ENCODE results near the gene CFLAR. TPM values are rescaled to one million over a fixed set of nuclear protein-coding genes. Genes with fewer than 3 reads are reported as not detected.

CFLAR gene
- total RNA-seq, 1 experiment from 2014 or later: 35.6 TPM

- no peak for TF ChIP-seq REST (IDR thresholded peaks at IDR 0.05; ENCODE audit: low read depth)
- TF ChIP-seq MAX (IDR thresholded peaks at IDR 0.05): peak; percentile 55
- TF ChIP-seq CTCF (IDR thresholded peaks at IDR 0.05 in 2 of 3, conservative IDR thresholded peaks at IDR 0.05 in 1 of 3; ENCODE audit: borderline replicate concordance in 1 of 3, insufficient read depth in 1 of 3, low read depth in 2 of 3, low read length in 2 of 3): 0 out of 6 replicates have a peak, but pooled peaks of 2 of the 3 experiments have one; percentile 10 to 11
- no peak for TF ChIP-seq ATF3 (IDR thresholded peaks at IDR 0.05)
- no peak for TF ChIP-seq FOSL1 (IDR thresholded peaks at IDR 0.05; ENCODE audit: low read depth)
- TF ChIP-seq CEBPB (IDR thresholded peaks at IDR 0.05; ENCODE audit: low read depth): no peak
- peak; percentile 98 for TF ChIP-seq SP1 (IDR thresholded peaks at IDR 0.05; ENCODE audit: low read depth)
- no peak for TF ChIP-seq ZBTB33 (IDR thresholded peaks at IDR 0.05; ENCODE audit: extremely low read depth, insufficient replicate concordance, low read length)
These were observed 44.3 kb upstream of the CFLAR start, which contains the start of the genes HYCC2 and NDUFB3 (continued) for GRCh38 chr2:201071479-201072200.

Data from HCT116 (cell line).